Measurements from ENCODE around the gene CHDH.

DNA sequence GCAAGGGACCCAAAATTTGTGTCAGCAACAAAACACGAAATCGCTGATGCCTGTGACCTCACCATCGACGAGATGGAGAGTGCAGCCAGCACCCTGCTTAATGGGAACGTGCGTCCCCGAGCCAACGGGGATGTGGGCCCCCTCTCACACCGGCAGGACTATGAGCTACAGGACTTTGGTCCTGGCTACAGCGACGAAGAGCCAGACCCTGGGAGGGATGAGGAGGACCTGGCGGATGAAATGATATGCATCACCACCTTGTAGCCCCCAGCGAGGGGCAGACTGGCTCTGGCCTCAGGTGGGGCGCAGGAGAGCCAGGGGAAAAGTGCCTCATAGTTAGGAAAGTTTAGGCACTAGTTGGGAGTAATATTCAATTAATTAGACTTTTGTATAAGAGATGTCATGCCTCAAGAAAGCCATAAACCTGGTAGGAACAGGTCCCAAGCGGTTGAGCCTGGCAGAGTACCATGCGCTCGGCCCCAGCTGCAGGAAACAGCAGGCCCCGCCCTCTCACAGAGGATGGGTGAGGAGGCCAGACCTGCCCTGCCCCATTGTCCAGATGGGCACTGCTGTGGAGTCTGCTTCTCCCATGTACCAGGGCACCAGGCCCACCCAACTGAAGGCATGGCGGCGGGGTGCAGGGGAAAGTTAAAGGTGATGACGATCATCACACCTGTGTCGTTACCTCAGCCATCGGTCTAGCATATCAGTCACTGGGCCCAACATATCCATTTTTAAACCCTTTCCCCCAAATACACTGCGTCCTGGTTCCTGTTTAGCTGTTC, 34.9 kb downstream of the CHDH start:
- TF ChIP-seq, protein P1, sequence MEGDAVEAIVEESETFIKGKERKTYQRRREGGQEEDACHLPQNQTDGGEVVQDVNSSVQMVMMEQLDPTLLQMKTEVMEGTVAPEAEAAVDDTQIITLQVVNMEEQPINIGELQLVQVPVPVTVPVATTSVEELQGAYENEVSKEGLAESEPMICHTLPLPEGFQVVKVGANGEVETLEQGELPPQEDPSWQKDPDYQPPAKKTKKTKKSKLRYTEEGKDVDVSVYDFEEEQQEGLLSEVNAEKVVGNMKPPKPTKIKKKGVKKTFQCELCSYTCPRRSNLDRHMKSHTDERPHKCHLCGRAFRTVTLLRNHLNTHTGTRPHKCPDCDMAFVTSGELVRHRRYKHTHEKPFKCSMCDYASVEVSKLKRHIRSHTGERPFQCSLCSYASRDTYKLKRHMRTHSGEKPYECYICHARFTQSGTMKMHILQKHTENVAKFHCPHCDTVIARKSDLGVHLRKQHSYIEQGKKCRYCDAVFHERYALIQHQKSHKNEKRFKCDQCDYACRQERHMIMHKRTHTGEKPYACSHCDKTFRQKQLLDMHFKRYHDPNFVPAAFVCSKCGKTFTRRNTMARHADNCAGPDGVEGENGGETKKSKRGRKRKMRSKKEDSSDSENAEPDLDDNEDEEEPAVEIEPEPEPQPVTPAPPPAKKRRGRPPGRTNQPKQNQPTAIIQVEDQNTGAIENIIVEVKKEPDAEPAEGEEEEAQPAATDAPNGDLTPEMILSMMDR (IDR thresholded peaks at IDR 0.05): no peak
- no peak for TF ChIP-seq POLR2A (IDR thresholded peaks at IDR 0.05)
